GM21825 (cell line): ENCODE measurements around the gene USP47.

Source experiments
- ATAC-seq: cut with Tn5 transposase; IDR thresholded peaks from one replicate; pipeline ENCODE4 v1.9.1; 2021; ENCODE audit warnings: mild to moderate bottlenecking, moderate library complexity; ENCODE audit not compliant: unreplicated experiment

The USP47 gene

GRCh38 chr11:11979488-11980117, 137.8 kb downstream of the USP47 start:
- no peak for ATAC-seq

DNA sequence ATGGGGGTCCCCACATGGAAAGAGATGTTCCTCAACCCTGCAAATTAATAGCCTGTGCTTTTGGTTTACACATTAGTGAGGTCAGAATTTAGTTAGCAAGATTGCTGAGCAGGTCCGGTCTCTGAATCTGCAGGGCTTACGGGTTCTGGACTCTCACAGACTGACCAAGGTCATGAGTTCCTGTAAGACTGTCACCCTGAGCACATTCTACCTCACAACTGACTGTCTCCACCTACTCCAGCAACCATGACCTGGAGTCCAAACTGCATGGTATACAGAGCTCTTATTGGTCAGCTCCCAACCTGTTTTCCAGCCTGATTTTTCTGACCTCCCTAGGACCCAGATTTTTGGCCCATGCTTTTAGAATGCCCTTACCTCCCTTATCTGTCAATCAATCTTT, 138.4 kb downstream of the USP47 start:
- no peak for ATAC-seq

GRCh38 chr11:11980841-11981308, 139.1 kb downstream of the USP47 start:
- no peak for ATAC-seq

GRCh38 chr11:11981364-11981763, 139.6 kb downstream of the USP47 start:
- no peak for ATAC-seq

DNA sequence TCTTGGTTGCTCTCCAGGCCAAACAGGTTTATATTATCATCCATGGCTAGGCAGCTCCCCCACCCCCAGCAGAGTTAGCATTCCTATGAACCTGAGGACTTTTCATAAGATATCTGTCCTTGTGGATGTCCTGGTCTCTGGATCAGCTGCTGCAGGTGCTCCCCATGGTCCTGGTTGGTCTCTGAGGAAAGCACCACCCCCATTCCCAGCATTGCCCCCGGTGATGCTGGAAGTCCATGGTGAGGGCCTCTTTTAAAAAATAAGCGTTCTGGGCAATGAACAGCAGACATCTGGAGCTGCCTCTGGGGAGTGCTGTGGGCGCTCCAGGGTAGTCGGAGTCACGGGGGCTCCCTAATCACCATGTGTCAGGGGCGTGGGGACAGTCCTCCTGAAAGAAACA, 140.1 kb downstream of the USP47 start:
- no peak for ATAC-seq

DNA sequence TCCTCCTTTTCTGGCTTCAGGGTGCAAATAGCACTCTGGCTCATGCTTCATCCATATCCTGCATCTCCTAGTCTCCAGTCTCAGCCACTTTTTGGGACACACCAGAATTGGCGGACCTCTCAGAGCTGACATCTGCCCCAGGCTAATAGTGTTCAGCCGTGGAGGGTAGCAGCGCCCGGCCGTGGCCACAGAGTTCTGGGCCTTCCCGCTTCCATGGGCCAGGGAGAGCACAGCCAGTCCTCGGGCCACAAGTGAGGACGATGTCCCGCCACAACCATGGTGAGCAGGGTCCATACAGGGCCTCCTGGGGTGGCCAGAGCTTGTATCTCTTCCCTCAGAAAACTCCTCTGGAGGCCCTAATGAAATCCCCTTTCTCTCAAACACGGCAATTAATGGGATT, 140.7 kb downstream of the USP47 start:
- no peak for ATAC-seq

GRCh38 chr11:11982975-11983374, 141.2 kb downstream of the USP47 start:
- no peak for ATAC-seq

DNA sequence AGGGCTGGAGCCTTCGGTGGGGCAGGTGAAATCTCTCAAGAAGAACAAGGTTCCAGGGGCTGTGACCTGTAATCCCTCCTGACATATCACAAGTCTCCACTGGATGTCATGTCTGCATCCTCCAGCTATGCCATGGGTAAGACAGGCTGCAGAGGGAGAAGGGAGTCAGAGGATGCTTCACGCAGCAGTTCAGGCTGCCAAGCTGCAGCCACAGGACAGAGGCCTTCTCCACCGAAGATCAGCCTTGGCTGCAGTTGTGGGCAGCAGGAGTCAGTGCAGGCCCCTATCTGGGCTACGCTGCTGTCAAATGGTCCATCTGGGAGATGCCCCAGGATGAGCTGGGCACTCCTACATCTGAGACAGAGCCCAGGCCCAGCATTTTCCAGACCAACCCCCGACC, 141.7 kb downstream of the USP47 start:
- no peak for ATAC-seq

GRCh38 chr11:11984563-11984962, 142.8 kb downstream of the USP47 start:
- ATAC-seq, result no peak

- no peak for ATAC-seq
Observed at GRCh38 chr11:11985016-11985715, 143.4 kb downstream of the USP47 start.

GRCh38 chr11:11985954-11986949, 144.5 kb downstream of the USP47 start:
- no peak for ATAC-seq

DNA sequence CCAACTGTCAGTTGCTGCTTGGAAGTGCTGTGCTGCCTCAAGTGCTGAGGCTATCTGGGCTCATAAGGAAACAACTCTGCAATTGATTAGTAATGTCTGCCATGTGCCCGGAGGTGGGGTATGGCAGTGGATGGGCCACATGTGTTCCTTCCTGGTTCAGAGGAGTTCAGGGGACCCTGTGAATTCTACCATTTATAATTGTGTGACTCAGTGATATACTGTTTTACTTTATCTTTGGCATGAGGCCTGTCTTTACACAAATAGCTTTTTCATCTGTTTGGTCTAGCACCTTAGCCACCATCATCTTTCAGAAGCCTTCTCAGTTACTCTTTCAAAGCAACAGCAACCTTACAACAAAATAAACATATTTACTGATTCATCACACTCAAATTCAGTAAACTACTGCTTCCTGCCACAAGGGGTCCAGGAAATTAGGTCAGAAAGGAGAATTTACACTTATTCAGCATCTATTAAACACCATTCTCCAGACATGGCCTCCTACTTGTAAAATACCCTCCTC, 145.8 kb downstream of the USP47 start:
- ATAC-seq, result no peak

GRCh38 chr11:11988099-11988651, 146.4 kb downstream of the USP47 start:
- no peak for ATAC-seq

- no peak for ATAC-seq
Observed at GRCh38 chr11:11988681-11989261, 147.0 kb downstream of the USP47 start.

- no peak for ATAC-seq
Observed at GRCh38 chr11:11989774-11990744, 148.3 kb downstream of the USP47 start.

DNA sequence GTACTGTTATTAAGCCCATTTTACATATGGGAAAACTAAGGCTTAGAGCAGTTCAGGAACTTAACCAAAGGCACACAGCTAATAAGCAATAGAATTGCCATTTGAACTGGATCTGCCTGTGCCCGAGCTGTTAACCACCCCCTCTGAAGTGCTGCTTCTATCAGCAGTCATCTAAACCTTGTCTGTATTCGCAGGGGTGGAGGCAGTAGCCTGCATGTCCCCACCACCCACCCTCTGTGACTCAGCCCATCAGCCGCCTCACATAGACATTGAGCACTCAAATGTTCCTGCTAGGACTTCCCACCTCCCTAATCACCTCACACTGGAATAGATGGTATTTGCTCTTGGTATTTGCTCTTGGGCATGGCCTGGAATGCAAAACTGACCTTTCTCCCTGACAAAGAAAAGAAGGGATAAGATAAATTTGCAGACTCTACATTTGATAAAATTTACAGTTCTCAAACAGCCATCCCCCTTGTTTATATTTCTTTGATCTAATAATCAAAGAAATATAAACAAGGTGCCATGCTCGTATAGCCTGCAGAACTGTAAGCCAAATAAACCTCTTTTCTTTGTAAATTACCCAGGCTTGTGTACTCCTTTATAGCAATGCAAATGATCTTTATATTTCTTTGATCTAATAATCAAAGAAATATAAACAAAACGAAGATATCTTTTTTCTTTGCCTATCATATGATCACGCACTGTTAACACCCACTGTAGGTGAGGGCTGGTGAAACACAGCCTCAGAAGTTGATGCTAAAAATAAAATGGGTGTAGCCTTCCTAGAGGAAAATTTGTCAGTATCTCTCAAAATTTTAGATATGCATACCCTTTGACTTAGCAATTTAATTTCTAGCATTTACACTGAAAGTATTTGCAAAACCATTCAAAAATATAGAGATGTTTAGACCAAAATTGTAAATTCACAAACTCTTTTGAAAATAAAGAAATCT, 150.8 kb downstream of the USP47 start:
- no peak for ATAC-seq

- ATAC-seq, result no peak
Observed at GRCh38 chr11:11993839-11994238, 152.1 kb downstream of the USP47 start.

DNA sequence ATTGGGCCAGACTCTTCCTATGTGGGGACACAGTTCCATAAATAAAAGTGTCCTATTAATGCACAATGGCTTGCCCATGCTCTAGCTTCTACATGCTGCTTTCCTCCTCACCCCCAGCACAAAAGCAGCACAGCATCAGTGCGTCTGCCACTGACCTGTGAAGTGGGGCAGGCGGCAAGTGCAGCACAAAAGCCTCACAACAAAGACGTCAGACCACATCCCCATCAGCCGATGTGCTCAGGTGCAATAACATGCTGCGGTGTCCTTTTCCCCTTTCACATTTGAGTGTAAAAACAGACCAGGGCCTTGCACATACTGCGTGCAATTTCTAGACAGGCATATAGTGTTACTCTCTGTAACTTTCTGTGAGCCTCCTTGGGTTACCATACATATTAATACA, 153.8 kb downstream of the USP47 start:
- ATAC-seq, result no peak
